Uterus (tissue), 4 donors: ENCODE results near the gene KIF26B. TPM values are rescaled to one million over a fixed set of nuclear protein-coding genes. Genes with fewer than 3 reads are reported as not detected.

Source experiments
- DNase-seq, 2 donors: peaks; one replicate each; pipeline ENCODE4 v3.0.0-alpha.2; 2019 to 2020
- H3K27ac ChIP-seq, 2 donors: fragments of 200-600 bp; sonication (generic); 1 replicate in 1 of 2; 2 replicates in 1 of 2; pipeline ENCODE4 v1.5.1; 2016 to 2018
- H3K27me3 ChIP-seq, 2 donors: fragments of 200-600 bp; sonication (generic); one replicate each; pipeline ENCODE4 v1.5.1; 2018 to 2019; ENCODE audit warnings: control low read depth in 1 of 2
- H3K36me3 ChIP-seq, 2 donors: fragments of 200-600 bp; sonication (generic); one replicate each; pipeline ENCODE4 v1.5.1; 2019; ENCODE audit warnings: control low read depth in 1 of 2
- H3K4me1 ChIP-seq, 2 donors: fragments of 200-600 bp; sonication (generic); one replicate each; pipeline ENCODE4 v1.5.1; 2018 to 2019; ENCODE audit warnings: control low read depth in 1 of 2
- H3K4me3 ChIP-seq, 2 donors: fragments of 200-600 bp; sonication (generic); 1 replicate in 1 of 2; 2 replicates in 1 of 2; pipeline ENCODE4 v1.5.1; 2018 to 2019; ENCODE audit warnings: mild to moderate bottlenecking in 1 of 2
- H3K9me3 ChIP-seq, 2 donors: fragments of 200-600 bp; sonication (generic); one replicate each; pipeline ENCODE4 v1.5.1; 2019; ENCODE audit warnings: control low read depth in 1 of 2
- CTCF ChIP-seq, 4 experiments: fragments of 200-600 bp in 2 of 4; fragments of 450-650 bp in 2 of 4; sonication (generic) in 2 of 4; IDR thresholded peaks; one replicate each; pipeline ENCODE4 v1.5.1; 2016 to 2019; ENCODE audit warnings: antibody characterized with exemption in 4 of 4, mild to moderate bottlenecking in 2 of 4, moderate library complexity in 1 of 4
- POLR2A ChIP-seq, 2 donors: fragments of 450-650 bp; IDR thresholded peaks; one replicate each; pipeline ENCODE4 v1.6.1; 2016; ENCODE audit warnings: antibody characterized with exemption in 2 of 2, mild to moderate bottlenecking in 1 of 2, moderate library complexity in 1 of 2
- intact Hi-C: fragments of 100-400 bp; cut with DNase I; formaldehyde crosslinking; loops from one replicate; pipeline ENCODE4 v1.15.1; 2023; ENCODE audit warnings: low total_unique reads
- total RNA-seq, 4 donors: library from RNA; depleted of rRNA in 3 of 4; stranded (reverse); fragments of >200 nt in 3 of 4; gene quantifications; one replicate each; pipeline versions ENCODE4 v1.1.0 to v1.2.4, GENCODE V29; 2014 to 2023
- donor health status: DM: yes; HTN: yes; CAD: no.

The KIF26B gene
- total RNA-seq, 4 donors from 2014 or later: 0.27 to 17.4 (median 1.3) TPM; not detected in 1

GRCh38 chr1:245108909-245109308 lies 45.9 kb upstream of the KIF26B start:
- no peak for DNase-seq
- TF ChIP-seq CTCF (IDR thresholded peaks at IDR 0.05) (no peak), POLR2A (IDR thresholded peaks at IDR 0.05) (no peak)
- Histone ChIP-seq H3K27me3 (no peaks in the 10 kb centered on the region), H3K9me3 (no peaks in the 10 kb centered on the region), H3K27ac (no peak overlapping the region), H3K4me3 (no peak overlapping the region), H3K4me1 (no peaks in the 10 kb centered on the region), H3K36me3 (no peaks in the 10 kb centered on the region)
- intact Hi-C loops: no loop called here

GRCh38 chr1:245110406-245110805 lies 44.4 kb upstream of the KIF26B start:
- no peak for DNase-seq
- Histone ChIP-seq H3K27ac (no peak overlapping the region), H3K9me3 (no peaks in the 10 kb centered on the region), H3K27me3 (no peaks in the 10 kb centered on the region), H3K4me3 (no peak overlapping the region), H3K36me3 (no peaks in the 10 kb centered on the region), H3K4me1 (no peaks in the 10 kb centered on the region)
- no peak for TF ChIP-seq POLR2A (IDR thresholded peaks at IDR 0.05)
- TF ChIP-seq CTCF (IDR thresholded peaks at IDR 0.05): no peak
- intact Hi-C loops: no loop called here

GRCh38 chr1:245111073-245111472 lies 43.7 kb upstream of the KIF26B start:
- Histone ChIP-seq H3K36me3 (no peaks in the 10 kb centered on the region), H3K9me3 (no peaks in the 10 kb centered on the region), H3K4me3 (no peak overlapping the region), H3K27me3 (no peaks in the 10 kb centered on the region), H3K27ac (no peak overlapping the region), H3K4me1 (no peaks in the 10 kb centered on the region)
- TF ChIP-seq POLR2A (IDR thresholded peaks at IDR 0.05) (no peak), CTCF (IDR thresholded peaks at IDR 0.05) (no peak)
- DNase-seq: no peak
- intact Hi-C loops: no loop called here

GRCh38 chr1:245113649-245114048 lies 41.1 kb upstream of the KIF26B start:
- Histone ChIP-seq H3K4me1 (no peaks in the 10 kb centered on the region), H3K27me3 (no peaks in the 10 kb centered on the region), H3K36me3 (no peaks in the 10 kb centered on the region), H3K27ac (no peak overlapping the region), H3K9me3 (no peaks in the 10 kb centered on the region), H3K4me3 (no peak overlapping the region)
- no peak for DNase-seq
- intact Hi-C loops: no loop called here
- no peak for TF ChIP-seq POLR2A (IDR thresholded peaks at IDR 0.05)
- TF ChIP-seq CTCF (IDR thresholded peaks at IDR 0.05): no peak

GRCh38 chr1:245116131-245116530 lies 38.7 kb upstream of the KIF26B start:
- H3K27me3 ChIP-seq: no peaks in the 10 kb centered on the region
- DNase-seq: no peak
- no peaks in the 10 kb centered on the region for H3K9me3 ChIP-seq
- H3K27ac ChIP-seq: no peak overlapping the region
- intact Hi-C loops: no loop called here
- no peaks in the 10 kb centered on the region for H3K4me1 ChIP-seq
- TF ChIP-seq POLR2A (IDR thresholded peaks at IDR 0.05): no peak
- no peak for TF ChIP-seq CTCF (IDR thresholded peaks at IDR 0.05)
- no peak overlapping the region for H3K4me3 ChIP-seq
- H3K36me3 ChIP-seq: no peaks in the 10 kb centered on the region
